Suprapubic skin (tissue), 4 donors: ENCODE measurements around the gene PRR20D. TPM values are rescaled to one million over a fixed set of nuclear protein-coding genes. Genes with fewer than 3 reads are reported as not detected.
"Not testable (repeated sequence)": the region's sequence is repeated elsewhere in the genome, so short reads cannot be mapped to it uniquely, and the experiment has no call there.

ENCODE experiments used
- DNase-seq, 2 donors: peaks; one replicate each; pipeline ENCODE4 v3.0.0-alpha.2; 2019; ENCODE audit warnings: low spot score in 2 of 2
- H3K27ac ChIP-seq: fragments of 200-600 bp; sonication (generic); one replicate; pipeline ENCODE4 v1.5.1; 2019
- H3K27me3 ChIP-seq: fragments of 200-600 bp; sonication (generic); one replicate; pipeline ENCODE4 v1.5.1; 2019
- H3K36me3 ChIP-seq: fragments of 200-600 bp; sonication (generic); one replicate; pipeline ENCODE4 v1.5.1; 2019
- H3K4me1 ChIP-seq: fragments of 200-600 bp; sonication (generic); one replicate; pipeline ENCODE4 v1.5.1; 2019
- H3K4me3 ChIP-seq: fragments of 200-600 bp; sonication (generic); one replicate; pipeline ENCODE4 v1.5.1; 2019; ENCODE audit warnings: mild to moderate bottlenecking
- H3K9me3 ChIP-seq: fragments of 200-600 bp; sonication (generic); one replicate; pipeline ENCODE4 v1.5.1; 2019
- CTCF ChIP-seq, 2 donors: fragments of 200-600 bp in 1 of 2; fragments of 450-650 bp in 1 of 2; sonication (generic) in 1 of 2; IDR thresholded peaks; one replicate each; pipeline ENCODE4 v1.5.1; 2016 to 2019; ENCODE audit warnings: antibody characterized with exemption in 2 of 2, mild to moderate bottlenecking in 1 of 2, moderate library complexity in 1 of 2
- EP300 ChIP-seq: sonication (generic); formaldehyde crosslinking; IDR thresholded peaks from one replicate; pipeline ENCODE4 v1.6.1; 2017; ENCODE audit warnings: antibody characterized with exemption
- POLR2A ChIP-seq, 2 donors: fragments of 450-650 bp; IDR thresholded peaks; one replicate each; pipeline ENCODE4 v1.6.1; 2017; ENCODE audit warnings: antibody characterized with exemption in 2 of 2, mild to moderate bottlenecking in 2 of 2, moderate library complexity in 2 of 2
- POLR2AphosphoS5 ChIP-seq, 3 donors: sonication (generic); formaldehyde crosslinking; IDR thresholded peaks; one replicate each; pipeline ENCODE4 v1.6.1; 2017; ENCODE audit warnings: antibody characterized with exemption in 3 of 3
- WGBS: methylation state at CpG from one replicate; pipeline ENCODE4 v1.1.5; 2018; 5-methylcytosine and 5-hydroxymethylcytosine counted together
- total RNA-seq, 4 donors: library from RNA; depleted of rRNA; stranded (reverse); fragments of >200 nt; gene quantifications; one replicate each; pipeline ENCODE4 v1.1.0, GENCODE V29; 2016

Gene PRR20D
- not detected for total RNA-seq

- not testable (repeated sequence) for DNase-seq, H3K27me3 ChIP-seq, H3K36me3 ChIP-seq, H3K4me3 ChIP-seq, H3K9me3 ChIP-seq, H3K4me1 ChIP-seq, H3K27ac ChIP-seq
- no CpG with 5 or more reads among the region's 22 CpGs for WGBS
Measured at GRCh38 chr13:57160332-57160731, at the start of gene PRR20D. PRR20D (plus strand) TSS chr13:57160632; CDS start chr13:57161019, 387 bp downstream.

- TF ChIP-seq POLR2AphosphoS5 (IDR thresholded peaks at IDR 0.05) (no peak), POLR2A (IDR thresholded peaks at IDR 0.05) (no peak), EP300 (no peak), CTCF (IDR thresholded peaks at IDR 0.05) (no peak)
- H3K27me3 ChIP-seq = no peaks in the 10 kb centered on the region
- no peaks in the 10 kb centered on the region for H3K9me3 ChIP-seq
- H3K4me3 ChIP-seq = no peak overlapping the region
- H3K36me3 ChIP-seq = no peaks in the 10 kb centered on the region
- no peaks in the 10 kb centered on the region for H3K4me1 ChIP-seq
- H3K27ac ChIP-seq = no peak overlapping the region
- WGBS = 92% methylated on average over 4 of the region's 4 CpGs
- DNase-seq = no peak
Measured at GRCh38 chr13:57114945-57115344, 45.5 kb upstream of the PRR20D start.

- WGBS = 8% methylated on average over 1 of the region's 1 CpG
- H3K4me3 ChIP-seq = no peak overlapping the region
- H3K27me3 ChIP-seq = no peaks in the 10 kb centered on the region
- H3K36me3 ChIP-seq = no peaks in the 10 kb centered on the region
- H3K9me3 ChIP-seq = no peaks in the 10 kb centered on the region
- no peak overlapping the region for H3K27ac ChIP-seq
- no peak for DNase-seq
- TF ChIP-seq CTCF (IDR thresholded peaks at IDR 0.05) (no peak), POLR2A (IDR thresholded peaks at IDR 0.05) (no peak), POLR2AphosphoS5 (IDR thresholded peaks at IDR 0.05) (no peak), EP300 (no peak)
- no peaks in the 10 kb centered on the region for H3K4me1 ChIP-seq
Measured at GRCh38 chr13:57123681-57124080, 36.8 kb upstream of the PRR20D start.

- H3K4me1 ChIP-seq = no peaks in the 10 kb centered on the region
- H3K27me3 ChIP-seq = no peaks in the 10 kb centered on the region
- H3K9me3 ChIP-seq = no peaks in the 10 kb centered on the region
- no peak overlapping the region for H3K27ac ChIP-seq
- TF ChIP-seq POLR2A (IDR thresholded peaks at IDR 0.05) (no peak), EP300 (no peak), CTCF (IDR thresholded peaks at IDR 0.05) (no peak), POLR2AphosphoS5 (IDR thresholded peaks at IDR 0.05) (no peak)
- DNase-seq = no peak
- no peaks in the 10 kb centered on the region for H3K36me3 ChIP-seq
- 84% methylated on average over 6 of the region's 6 CpGs for WGBS
- H3K4me3 ChIP-seq = no peak overlapping the region
Measured at GRCh38 chr13:57128909-57129308, 31.5 kb upstream of the PRR20D start.

DNA sequence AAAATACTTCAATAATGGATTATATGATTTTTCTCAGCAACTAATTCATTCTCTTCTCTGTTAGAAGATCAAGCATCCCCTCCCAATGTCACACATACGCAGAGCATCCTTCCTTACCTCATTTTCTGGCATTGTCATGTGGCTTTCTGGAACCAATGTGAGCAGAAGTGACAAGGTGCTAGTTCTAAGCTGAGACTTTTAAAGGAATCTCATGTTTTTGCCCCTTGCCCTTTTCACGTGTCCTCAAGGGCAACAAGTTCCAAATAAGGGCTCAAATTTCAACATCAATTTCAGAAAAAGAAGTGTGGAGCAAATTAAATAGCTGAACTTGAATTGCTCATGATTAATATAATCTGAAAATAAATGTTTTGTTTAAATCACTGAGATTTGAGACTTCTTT is 24.3 kb upstream of the PRR20D start:
- no peak for DNase-seq
- WGBS = 54% methylated on average over 2 of the region's 2 CpGs
- Histone ChIP-seq H3K4me3 (no peak overlapping the region), H3K9me3 (peaks cover 6% of the 10 kb centered on the region), H3K27ac (no peak overlapping the region), H3K27me3 (no peaks in the 10 kb centered on the region), H3K36me3 (no peaks in the 10 kb centered on the region), H3K4me1 (no peaks in the 10 kb centered on the region)
- TF ChIP-seq POLR2AphosphoS5 (IDR thresholded peaks at IDR 0.05) (no peak), EP300 (no peak), POLR2A (IDR thresholded peaks at IDR 0.05) (no peak), CTCF (IDR thresholded peaks at IDR 0.05) (no peak)

DNA sequence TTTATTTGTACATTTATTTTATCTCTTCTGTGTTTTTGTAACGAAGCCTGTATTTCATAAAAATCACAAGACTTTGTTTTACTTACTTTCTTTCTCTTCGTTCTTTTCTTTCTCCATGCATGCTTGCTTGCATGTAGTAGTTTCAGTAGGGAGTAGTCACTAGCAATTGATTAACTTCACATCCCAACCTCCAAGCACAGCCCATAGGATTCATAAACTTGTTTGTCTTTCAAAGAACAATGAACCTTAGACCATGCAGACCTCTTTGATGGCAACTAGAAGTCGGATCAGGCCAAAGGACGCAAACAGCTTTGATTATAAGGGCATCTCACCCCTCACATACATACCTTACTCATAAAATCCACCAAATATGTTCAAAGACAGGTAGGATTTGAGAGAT is 22.8 kb upstream of the PRR20D start:
- no peak for DNase-seq
- TF ChIP-seq CTCF (IDR thresholded peaks at IDR 0.05) = no peak
- no peak for TF ChIP-seq EP300
- Histone ChIP-seq H3K36me3 (no peaks in the 10 kb centered on the region), H3K9me3 (peaks cover 6% of the 10 kb centered on the region), H3K4me3 (no peak overlapping the region), H3K27ac (no peak overlapping the region), H3K27me3 (no peaks in the 10 kb centered on the region), H3K4me1 (no peaks in the 10 kb centered on the region)
- WGBS = 87% methylated on average over 4 of the region's 4 CpGs
